Measurements from ENCODE around the gene DCHS1.

GRCh38 chr11:6579681-6580080 lies 75.9 kb downstream of the DCHS1 start:
- TF ChIP-seq CTCF (IDR thresholded peaks at IDR 0.05) (no peak), POLR2A (IDR thresholded peaks at IDR 0.05) (no peak)
